Loucy (cell line): ENCODE data around the gene RELL1.

Experiments used
- H2AFZ ChIP-seq: fragments of 200-600 bp; sonication (generic); 2 replicates; pipeline ENCODE4 v1.6.0; 2016; ENCODE audit warnings: antibody characterized with exemption, mild to moderate bottlenecking, low read length, moderate library complexity
- H3F3A ChIP-seq: fragments of 200-600 bp; 2 replicates; pipeline ENCODE4 v1.6.0; 2016; ENCODE audit warnings: antibody characterized with exemption, low read depth, mild to moderate bottlenecking
- H3K27me3 ChIP-seq: fragments of 200-600 bp; sonication (generic); 2 replicates; pipeline ENCODE4 v1.6.1; 2014; ENCODE audit warnings: low read length, mild to moderate bottlenecking; ENCODE audit not compliant: insufficient read depth, poor library complexity, severe bottlenecking
- H3K36me3 ChIP-seq: fragments of 200-600 bp; sonication (generic); 2 replicates; pipeline ENCODE4 v1.6.1; 2016; ENCODE audit warnings: low read length; ENCODE audit not compliant: insufficient read depth
- H3K4me1 ChIP-seq: fragments of 200-600 bp; sonication (generic); 2 replicates; pipeline ENCODE4 v1.5.1; 2014; ENCODE audit warnings: low read length, mild to moderate bottlenecking; ENCODE audit not compliant: insufficient read depth, poor library complexity, severe bottlenecking
- H3K4me2 ChIP-seq: fragments of 200-600 bp; sonication (generic); 2 replicates; pipeline ENCODE4 v1.6.0; 2014; ENCODE audit warnings: antibody characterized with exemption, low read length, low read depth, mild to moderate bottlenecking; ENCODE audit not compliant: poor library complexity, severe bottlenecking
- H3K4me3 ChIP-seq: fragments of 200-600 bp; sonication (generic); 2 replicates; pipeline ENCODE4 v1.5.1; 2014; ENCODE audit warnings: low read length, mild to moderate bottlenecking, mixed read lengths; ENCODE audit not compliant: poor library complexity, severe bottlenecking
- H3K79me2 ChIP-seq: fragments of 200-600 bp; sonication (generic); 2 replicates; pipeline ENCODE4 v1.6.1; 2014; ENCODE audit warnings: low read length; ENCODE audit not compliant: insufficient read depth
- H3K9ac ChIP-seq: fragments of 200-600 bp; sonication (generic); 2 replicates; pipeline ENCODE4 v1.6.0; 2014; ENCODE audit warnings: mild to moderate bottlenecking, low read depth, low read length, moderate library complexity; ENCODE audit not compliant: poor library complexity, severe bottlenecking
- H3K9me2 ChIP-seq: fragments of 200-600 bp; sonication (generic); replicated peaks from 2 replicates; pipeline ENCODE4 v1.6.1; 2016; ENCODE audit warnings: low read depth, low read length, mixed read lengths
- H3K9me3 ChIP-seq: fragments of 200-600 bp; sonication (generic); 2 replicates; pipeline ENCODE4 v1.6.1; 2014; ENCODE audit warnings: mild to moderate bottlenecking, antibody characterized with exemption, low read length, low read depth; ENCODE audit not compliant: insufficient read depth
- H4K20me1 ChIP-seq: fragments of 200-600 bp; sonication (generic); 2 replicates; pipeline ENCODE4 v1.6.0; 2014; ENCODE audit warnings: antibody characterized with exemption, low read length, mild to moderate bottlenecking; ENCODE audit not compliant: insufficient read depth, poor library complexity, severe bottlenecking
- CTCF ChIP-seq: fragments of 200-600 bp; sonication (generic); conservative IDR thresholded peaks from 2 replicates; pipeline ENCODE4 v1.5.1; 2014; ENCODE audit warnings: mild to moderate bottlenecking, antibody characterized with exemption, low read length
- EZH2phosphoT487 ChIP-seq: fragments of 200-600 bp; IDR thresholded peaks from 2 replicates; pipeline ENCODE4 v1.6.1; 2018; ENCODE audit warnings: antibody characterized with exemption, mild to moderate bottlenecking, moderate library complexity, borderline replicate concordance

RELL1 gene

GRCh38 chr4:37725718-37726117 is 39.5 kb upstream of the RELL1 start:
- Histone ChIP-seq H2AFZ (no peak overlapping the region), H3F3A (no peaks in the 10 kb centered on the region), H3K9me3 (no peaks in the 10 kb centered on the region), H3K4me2 (no peak overlapping the region), H3K4me1 (peaks cover 19% of the 10 kb centered on the region), H3K79me2 (no peaks in the 10 kb centered on the region), H3K9ac (no peak overlapping the region), H3K27me3 (no peaks in the 10 kb centered on the region), H3K4me3 (no peak overlapping the region), H3K9me2 (no peaks in the 10 kb centered on the region), H4K20me1 (no peaks in the 10 kb centered on the region), H3K36me3 (no peaks in the 10 kb centered on the region)
- TF ChIP-seq CTCF = no peak
- no peak for TF ChIP-seq EZH2phosphoT487

GRCh38 chr4:37723067-37723466 is 36.9 kb upstream of the RELL1 start:
- no peak for TF ChIP-seq CTCF
- TF ChIP-seq EZH2phosphoT487 = no peak
- Histone ChIP-seq H3K4me3 (no peak overlapping the region), H3K36me3 (no peaks in the 10 kb centered on the region), H3K9me3 (no peaks in the 10 kb centered on the region), H3K4me1 (peaks cover 14% of the 10 kb centered on the region), H3K4me2 (no peak overlapping the region), H4K20me1 (no peaks in the 10 kb centered on the region), H3K79me2 (no peaks in the 10 kb centered on the region), H3K27me3 (no peaks in the 10 kb centered on the region), H3K9ac (no peak overlapping the region), H2AFZ (no peak overlapping the region), H3F3A (no peaks in the 10 kb centered on the region), H3K9me2 (no peaks in the 10 kb centered on the region)

DNA sequence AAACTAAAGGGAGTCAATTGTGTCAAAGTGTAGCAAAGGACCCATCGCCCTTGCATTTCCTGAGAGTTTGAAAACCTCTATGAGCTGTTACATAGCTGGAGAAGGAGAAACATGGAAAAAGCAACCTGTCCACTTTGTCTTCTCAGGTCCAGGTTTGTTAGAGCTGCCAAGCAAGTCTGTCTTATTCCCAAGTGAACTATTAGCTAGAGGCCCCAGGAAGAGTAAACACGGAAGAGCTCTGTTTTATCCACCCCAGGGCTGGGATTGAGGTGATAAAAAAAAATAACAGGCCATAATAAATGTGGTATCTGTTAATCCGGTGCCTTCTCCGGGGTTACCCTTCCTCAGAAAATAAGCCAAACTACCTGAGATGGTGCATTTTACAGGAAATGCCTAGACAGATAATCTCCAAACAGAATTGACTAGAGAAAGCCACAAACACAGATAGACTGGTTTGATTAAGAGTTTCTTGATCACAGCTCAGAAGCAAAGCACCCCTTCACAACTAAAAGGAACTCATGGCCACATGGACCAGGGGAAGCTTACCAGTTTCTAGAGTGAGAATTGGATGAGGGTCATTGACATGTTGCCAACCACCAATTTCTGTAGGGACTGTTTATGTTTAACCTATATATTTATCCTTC is 35.9 kb upstream of the RELL1 start:
- Histone ChIP-seq H4K20me1 (no peaks in the 10 kb centered on the region), H2AFZ (no peak overlapping the region), H3K9ac (no peak overlapping the region), H3K79me2 (no peaks in the 10 kb centered on the region), H3K9me3 (no peaks in the 10 kb centered on the region), H3K4me1 (peaks cover 6% of the 10 kb centered on the region), H3K27me3 (no peaks in the 10 kb centered on the region), H3K36me3 (no peaks in the 10 kb centered on the region), H3K4me3 (no peak overlapping the region), H3K4me2 (no peak overlapping the region), H3K9me2 (no peaks in the 10 kb centered on the region), H3F3A (no peaks in the 10 kb centered on the region)
- no peak for TF ChIP-seq CTCF
- TF ChIP-seq EZH2phosphoT487 = no peak
